HG03135 (cell line): ENCODE results near the gene ATP6V1F.
A peak's percentile ranks its signal among the peaks of the same experiment; 100 is the strongest.

ENCODE experiments used
- ATAC-seq: cut with Tn5 transposase; IDR thresholded peaks from one replicate; pipeline ENCODE4 v1.9.1; 2021; ENCODE audit warnings: mild to moderate bottlenecking, moderate library complexity; ENCODE audit not compliant: unreplicated experiment

ATP6V1F gene

DNA sequence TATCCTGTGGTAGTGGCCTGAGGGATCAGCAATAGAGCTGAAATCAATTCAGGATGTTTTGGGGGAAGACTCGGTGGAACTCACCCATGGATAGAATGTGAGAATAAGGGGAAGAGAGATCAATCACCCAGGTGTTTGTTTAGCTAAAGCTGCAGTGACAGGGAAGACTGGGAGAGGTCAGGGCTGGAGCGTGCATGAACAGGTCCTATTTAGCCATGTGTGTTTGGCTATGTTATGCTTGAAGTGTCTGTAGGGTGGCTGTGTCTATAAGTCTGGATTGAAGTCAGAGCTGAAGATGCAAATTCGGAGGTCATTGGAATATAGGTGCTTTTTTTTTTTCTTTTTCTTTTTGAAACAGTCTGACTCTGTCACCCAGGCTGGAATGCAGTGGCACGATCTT is 4.6 kb downstream of the ATP6V1F start:
- ATAC-seq = no peak

DNA sequence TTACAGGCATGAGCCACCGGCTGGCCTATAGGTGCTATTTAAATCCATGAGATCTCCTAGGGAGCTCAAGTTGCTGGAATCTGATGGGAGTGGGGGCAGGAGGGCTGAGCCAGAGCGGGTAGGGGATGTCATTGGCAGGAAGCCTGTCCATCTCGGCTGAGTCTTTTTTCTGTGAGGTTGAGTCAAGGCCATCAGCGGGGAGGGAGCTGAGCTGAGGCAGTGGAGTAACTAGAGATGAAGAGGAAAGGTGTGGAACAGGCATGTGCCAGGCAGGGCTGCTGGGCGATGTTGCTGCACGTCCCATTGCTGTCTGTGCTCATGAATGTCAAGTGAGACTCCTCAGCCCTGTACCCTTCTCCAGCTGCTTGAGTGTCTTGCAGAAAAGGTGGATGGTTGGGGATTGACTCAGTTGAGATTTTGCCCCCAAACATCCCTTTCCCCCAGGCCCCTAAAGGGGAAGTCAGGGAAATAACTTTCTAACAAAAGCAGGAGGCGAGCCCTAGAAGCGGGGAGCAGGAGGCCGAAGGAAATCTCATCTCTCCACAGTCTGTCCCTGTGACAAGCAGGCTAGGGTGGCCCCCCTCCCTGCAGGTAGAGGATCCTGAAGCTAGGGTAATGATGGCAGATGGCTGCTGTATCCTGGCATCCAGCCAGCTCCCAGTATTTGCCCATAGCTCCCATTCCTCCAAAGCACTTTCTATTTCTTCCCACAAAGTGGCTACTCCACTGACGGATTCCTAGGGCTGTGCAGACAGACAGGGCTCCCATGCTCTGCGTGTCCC is 5.4 kb downstream of the ATP6V1F start:
- ATAC-seq = no peak

DNA sequence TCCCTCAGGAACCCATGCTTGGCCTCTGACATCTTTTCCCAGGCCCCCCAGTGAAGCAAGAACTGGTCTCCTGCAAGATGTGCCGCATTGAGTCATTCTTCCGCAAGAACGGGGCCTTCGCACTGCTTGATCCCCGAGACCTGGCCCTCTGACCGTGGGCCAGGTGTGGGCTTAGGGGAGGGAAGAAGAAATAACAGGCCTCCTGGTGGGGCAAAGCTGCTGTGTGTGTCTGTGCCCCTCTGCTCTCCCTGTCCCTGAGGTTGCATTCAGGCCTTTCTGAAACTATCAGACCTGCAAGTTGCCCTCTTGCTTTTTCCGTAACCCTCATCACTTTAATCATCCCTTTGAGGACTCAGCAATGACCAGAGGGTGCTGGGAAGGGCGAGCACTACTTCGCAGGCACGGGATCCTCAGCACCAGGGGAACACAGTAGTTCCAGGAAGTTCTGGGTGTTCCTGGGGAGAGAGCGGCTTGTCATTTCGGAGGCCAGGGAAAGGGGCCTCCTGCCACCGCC is 6.0 kb downstream of the ATP6V1F start:
- no peak for ATAC-seq

DNA sequence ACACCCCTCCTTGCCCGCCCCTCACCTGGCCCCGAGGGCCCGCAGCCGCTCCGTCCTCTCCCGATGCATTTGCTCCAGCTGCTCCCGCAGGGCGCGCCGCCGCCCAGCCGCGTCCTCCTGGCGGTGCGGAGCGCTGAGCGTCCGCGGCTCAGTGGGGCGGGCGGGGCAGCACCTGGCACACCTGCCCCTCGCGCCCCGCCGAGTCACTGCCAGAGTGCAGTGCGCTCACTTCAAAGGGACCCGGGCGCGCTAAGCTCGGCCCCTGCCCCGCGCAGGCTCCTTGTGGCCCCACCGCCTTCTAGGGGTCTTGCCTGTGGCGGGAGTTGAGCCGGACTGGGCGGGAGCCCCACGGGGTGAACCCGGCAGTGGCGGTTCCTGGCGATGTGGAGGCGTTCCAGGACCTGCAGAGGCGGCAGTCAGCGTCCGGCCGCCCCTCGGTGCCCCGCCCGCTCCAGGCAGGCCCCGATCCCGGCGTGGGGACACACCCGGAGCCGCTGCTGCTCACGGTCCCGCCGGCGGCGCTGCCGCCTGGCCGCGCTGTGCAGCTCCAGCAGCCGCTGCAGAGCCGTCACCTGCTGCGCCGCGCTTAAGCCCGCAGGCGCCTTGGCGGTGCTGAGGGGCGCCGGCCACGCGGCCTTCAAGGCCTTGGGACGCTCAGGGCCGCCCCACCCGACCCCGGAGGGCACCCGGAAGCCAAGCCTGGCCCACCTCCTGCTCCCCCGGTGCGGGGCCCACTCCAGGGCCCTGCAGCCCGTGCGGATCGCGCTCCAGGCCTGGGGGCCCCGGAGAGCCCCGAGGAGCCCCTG is 6.7 kb downstream of the ATP6V1F start:
- peak; percentile 76 for ATAC-seq

DNA sequence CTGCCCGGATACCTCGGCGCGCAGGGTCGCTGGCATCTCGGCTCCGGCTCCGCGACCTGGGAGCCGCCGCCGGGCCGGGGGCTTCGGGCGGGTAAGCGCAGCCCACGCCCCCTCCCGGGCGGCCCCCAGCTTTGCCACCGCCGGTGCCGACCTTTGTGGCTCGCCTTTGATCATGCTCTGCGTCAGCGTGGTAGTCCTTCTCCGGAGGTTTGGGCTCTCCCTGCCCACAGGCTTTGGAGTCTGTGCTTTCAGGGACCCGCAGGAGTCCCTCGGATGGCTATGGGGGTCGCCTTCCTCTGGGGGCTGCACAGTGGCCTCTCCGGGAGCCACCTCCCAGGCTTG is 7.3 kb downstream of the ATP6V1F start:
- no peak for ATAC-seq

DNA sequence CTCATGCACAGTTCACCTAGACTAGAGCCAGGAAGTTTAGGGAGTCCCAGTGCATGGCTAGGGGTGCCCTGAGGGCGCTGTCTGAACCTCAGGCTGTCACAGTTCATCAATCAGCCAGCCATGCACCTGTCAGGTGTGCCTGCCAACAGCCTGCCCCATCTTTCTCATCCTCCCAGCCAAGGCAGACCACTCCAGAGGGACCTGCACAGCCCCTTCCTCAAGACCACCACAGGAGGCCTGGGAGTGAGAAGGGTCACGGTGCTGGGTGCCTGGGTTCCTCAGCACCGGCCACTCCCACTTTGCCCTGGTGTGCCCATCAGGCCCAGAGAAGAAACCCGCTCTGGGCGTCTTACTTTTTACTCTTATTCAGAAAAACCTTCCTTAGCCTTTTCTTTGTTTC is 8.4 kb downstream of the ATP6V1F start:
- no peak for ATAC-seq

DNA sequence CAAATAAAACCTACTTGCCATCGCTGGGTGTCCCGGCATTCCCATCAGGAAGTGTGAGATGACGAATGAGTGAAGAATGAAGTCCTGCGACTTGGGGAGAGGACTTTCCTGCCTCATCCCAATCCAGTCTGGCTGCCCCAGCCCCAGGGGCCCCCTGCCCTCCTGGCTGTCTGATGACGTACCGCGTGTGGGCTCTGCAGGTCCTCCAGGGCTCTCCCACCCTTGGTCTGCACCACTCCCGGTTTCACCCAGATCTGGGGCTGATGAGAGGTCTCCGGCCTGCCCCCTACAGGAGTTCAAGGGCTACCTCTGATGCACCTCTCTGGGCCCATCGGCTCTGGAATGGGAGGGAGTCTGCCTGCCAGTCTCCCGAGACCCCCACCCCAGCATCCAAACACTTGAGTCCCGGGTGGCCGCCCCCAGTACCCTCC is 9.8 kb downstream of the ATP6V1F start:
- no peak for ATAC-seq

DNA sequence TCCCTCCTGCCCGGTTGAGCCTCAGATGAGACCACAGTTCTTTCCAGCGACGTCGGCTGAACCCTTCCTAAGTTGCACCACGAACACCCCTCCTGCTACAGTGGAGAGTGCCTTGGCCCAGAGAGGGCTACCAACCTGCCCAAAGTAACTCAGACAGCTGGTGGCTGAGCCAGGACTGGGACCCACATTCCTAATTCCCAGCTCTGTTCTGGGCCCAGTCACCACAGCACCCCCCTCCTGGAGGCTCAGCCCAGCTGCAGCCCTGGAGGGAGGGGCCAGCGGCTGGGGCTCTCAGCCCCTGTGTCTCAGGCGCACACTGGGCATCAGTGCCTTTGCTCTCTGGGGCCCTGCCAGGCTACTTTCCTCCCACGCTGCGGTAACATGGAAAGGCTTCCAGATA is 10.6 kb downstream of the ATP6V1F start:
- no peak for ATAC-seq

DNA sequence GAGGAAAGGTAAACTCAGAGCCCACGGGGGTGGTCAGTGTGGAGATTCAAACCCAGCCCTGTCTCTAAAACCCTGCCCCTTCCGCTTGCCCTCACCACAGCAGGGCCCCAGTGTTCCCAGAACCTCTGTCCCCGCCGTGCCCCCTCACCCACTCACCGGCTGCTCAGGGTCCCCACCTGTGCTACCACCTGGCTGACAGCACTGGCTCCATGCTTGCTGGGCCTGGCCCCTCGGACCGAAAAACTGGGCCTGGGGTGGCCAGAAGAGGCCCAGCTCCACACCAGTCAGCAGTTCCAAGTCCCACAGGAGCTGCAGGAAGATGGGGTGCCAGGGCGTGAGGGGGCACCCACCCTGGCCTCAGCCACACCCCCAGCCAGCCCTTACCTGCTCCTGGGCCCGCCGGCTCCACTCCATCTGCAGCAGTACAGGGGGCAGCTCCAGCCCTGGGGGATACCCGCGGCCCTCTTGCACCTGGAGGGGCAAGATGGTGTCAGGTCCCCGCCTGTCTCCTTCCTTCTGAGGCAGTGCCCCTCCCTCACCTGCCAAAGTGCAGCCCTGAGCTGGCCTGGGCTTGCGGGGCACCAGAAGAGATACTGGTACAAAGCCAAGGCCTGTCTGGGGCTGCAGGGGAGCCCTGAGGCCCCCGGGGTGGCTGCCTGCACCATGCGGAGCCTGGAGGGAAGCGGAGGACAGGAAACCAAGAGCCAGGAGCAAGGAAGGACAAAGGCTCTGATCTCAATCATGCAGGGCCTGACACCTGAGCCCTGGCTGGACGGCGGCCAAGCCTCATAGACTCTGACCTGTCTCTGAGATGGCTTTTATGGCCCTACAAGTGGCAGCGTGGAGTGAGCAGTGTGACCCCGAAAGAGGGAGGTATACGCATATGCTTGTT is 11.7 kb downstream of the ATP6V1F start:
- ATAC-seq = no peak

DNA sequence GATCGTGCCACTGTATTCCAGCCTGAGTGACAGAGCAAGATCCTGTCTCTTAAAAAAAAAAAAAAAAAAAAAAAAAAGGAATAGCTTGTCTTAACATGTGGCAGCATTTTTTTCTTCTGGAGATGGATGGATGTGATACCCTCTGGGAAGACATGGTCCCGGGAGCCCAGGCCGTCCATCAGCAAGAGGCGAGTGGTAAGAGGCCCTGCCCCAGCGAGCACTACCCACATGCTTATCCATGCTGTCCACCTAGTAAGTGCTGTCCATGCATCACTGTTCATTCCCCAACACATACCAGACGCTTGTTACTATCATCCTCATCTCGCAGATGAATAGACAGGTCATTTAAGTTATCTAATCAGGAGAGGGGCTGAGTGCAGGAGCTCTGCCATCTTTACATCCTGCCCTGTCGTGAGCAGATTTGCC is 12.9 kb downstream of the ATP6V1F start:
- ATAC-seq = no peak

DNA sequence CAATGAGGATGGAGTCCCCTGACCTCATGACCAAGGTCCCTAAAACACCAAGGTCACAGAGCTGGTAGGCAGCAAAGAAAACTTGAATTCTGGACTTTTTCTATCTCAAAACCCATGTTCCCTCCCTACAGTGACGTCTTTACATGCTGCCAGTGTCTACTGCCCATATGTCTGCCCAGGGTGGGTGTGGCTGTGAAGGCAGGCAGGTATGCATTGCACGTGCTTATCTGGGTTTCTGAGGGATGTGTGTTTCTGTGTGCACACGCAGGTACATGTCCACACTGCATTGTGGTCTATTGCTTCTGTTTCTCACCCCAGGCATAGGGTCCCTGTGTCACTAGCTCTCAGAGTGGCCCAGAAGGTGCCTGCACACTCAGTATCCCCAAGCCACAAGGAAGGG is 13.5 kb downstream of the ATP6V1F start:
- no peak for ATAC-seq

DNA sequence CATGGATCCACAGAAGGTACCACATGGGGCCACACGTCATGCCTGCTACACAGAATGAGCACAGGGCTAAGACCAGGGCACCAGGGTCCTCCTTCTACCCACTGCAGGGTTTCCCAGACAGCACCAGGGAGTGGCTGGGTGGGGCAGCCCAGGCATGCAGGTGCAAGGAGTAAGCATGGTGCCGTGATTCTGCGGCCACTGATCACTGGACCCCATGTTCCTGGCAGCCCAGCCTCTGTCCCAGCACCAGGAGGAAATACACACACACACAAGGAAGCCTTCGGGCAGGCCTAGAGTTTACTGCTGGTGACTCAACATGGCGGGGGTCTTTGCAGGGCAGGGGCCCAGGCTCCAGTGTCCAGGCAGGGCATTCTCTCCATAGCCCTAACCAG is 13.9 kb downstream of the ATP6V1F start:
- no peak for ATAC-seq

DNA sequence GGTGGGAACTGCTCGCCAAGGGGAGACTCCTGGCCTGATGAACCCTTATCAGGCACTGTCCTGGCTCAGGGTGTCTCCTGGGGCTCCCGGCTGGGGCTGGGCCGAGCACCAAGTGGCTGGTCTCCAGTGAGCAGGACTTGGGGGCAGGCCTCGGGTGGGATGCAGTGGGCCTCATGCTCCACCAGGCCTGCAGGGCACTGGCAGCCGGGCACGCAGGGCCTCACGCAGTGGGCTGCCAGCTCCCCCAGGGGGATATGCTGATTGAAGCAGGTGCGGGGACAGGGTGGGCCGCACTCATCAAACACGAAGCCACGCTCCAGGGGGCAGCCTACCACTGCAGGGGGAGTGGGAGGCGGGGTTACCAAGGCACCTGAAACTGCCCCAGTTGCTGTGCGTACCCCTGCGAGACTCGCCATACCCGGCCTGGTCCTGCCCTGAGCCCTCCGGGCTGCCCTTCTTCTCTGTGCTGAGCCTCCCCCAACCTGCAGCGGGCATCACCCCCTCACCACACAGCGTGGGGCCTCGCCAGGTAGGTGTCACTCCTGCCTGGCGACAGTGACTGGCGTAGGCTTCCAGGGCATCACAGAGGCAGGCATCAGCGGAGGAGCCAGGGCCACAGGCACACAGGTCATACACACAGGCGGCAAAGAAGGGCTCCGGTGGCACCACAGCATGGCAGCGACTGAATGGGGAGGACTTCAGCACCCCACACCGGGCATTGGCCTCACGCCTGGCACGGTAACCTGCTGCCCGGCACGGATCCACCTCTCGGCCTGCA is 14.5 kb downstream of the ATP6V1F start:
- no peak for ATAC-seq

DNA sequence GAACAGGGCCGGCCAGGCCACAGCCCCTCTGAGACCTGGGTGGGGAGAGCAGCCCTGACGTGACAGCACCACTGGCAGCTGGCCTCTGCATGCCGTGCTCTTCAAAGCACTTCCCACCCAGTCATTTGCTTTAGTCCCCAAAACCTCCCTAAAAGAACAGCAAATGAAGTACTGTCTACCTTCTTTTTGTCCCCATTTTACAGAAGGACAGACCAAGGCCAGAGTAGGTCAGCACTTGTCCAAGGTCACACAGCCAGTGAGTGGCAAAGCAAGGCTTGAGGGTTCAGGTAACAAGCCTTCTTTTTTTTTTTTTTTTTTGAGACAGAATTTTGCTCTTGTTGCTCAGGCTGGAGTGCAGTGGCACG is 15.1 kb downstream of the ATP6V1F start:
- no peak for ATAC-seq

DNA sequence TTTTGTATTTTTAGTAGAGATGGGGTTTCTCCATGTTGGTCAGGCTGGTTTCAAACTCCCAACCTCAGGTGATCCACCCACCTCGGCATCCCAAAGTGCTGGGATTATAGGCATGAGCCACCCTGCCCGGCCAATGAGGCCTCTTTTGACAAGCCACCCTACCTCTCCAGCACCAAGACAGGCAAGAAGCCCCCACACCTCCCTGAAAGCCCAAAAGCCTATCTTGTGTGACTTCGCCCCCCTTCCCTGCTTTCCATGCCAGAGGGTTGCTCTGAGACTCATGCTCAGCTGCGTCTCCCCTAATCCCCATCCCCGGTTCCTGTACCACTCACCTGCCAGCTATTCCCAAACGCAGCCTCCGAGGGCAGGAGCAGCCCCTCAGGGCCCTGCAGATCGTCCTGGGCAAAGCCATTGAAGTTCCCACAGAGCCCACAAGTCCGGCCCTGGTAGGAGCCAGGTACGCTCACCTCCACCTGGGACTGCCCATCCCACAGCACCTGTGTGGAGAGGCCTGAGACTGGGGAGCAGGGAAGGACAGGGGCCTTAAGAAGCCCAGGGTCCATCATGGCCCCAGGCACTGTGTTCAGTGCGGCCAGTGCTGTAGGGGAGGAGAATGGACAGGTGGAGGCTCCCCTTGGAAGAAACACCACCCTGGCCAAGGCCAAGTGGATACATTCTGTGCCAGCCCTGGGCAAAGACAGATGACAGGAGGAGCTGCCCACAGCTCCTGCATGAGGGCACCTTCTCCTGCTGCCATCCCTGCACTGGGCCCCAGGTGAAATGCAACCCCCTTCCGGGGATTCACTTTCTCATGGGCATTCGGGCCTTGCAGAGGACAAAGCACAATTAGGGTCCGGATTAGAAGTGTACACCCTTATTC is 15.8 kb downstream of the ATP6V1F start:
- ATAC-seq = no peak

DNA sequence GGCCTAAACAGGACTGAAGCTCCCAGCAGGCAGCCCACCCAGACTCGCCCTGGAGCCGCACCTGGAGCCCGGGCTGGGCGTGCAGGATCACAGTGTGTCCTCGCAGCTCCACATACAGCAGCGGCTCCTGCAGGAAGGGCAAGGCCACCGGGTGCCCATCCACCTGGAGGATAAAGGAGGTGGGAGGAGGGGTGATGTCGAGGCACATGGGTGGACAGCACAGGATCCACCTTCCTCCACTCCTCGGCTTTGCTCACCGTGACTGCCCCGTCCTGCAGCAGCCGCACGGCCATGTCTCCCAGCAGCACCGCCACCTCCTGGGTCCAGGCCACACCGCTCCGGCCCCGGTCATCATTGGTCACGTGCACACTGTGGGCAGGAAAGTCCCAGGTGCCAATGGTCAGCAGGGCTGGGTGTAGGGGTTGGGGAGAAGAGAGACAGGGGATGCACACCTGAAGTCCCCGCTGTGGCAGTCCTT is 16.8 kb downstream of the ATP6V1F start:
- ATAC-seq = no peak

DNA sequence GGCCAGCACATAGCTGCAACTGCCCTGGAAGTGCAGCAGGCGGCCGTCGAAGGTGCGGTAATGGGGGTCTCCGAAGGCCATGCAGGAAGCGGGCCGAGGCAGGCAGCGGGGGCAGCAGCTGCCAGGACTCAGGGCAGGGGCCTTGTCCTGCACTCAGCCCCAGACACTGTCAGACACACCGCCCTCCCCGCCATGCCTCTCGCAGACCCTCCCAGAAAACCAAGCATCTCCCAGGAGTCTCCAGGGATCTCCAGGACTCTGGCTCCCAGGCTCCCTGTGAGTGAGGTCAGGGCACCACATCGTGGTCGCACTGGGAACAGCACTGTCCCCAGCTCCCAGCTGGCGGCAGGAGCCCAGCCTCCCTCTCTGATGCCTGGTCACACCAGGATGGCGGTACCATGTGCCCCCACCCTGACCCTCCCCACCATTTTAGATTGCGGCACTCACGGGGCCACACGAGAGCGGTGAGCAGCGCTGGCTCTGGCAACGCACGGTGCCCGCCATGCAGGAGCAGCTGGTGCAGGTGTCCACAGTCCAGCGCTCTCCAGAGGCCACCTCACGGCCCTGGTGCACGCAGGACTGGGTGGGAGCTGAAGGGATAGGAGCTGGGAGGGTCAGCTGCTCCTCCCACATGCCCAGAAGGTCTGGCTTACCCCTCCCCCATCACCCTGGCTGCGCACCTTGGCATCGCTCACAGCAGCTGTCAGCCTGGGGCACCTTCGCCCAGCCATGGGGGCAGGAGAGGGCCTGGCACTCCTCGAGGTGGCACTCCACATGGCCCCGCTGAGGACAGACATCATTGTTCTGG is 17.5 kb downstream of the ATP6V1F start:
- ATAC-seq = no peak

DNA sequence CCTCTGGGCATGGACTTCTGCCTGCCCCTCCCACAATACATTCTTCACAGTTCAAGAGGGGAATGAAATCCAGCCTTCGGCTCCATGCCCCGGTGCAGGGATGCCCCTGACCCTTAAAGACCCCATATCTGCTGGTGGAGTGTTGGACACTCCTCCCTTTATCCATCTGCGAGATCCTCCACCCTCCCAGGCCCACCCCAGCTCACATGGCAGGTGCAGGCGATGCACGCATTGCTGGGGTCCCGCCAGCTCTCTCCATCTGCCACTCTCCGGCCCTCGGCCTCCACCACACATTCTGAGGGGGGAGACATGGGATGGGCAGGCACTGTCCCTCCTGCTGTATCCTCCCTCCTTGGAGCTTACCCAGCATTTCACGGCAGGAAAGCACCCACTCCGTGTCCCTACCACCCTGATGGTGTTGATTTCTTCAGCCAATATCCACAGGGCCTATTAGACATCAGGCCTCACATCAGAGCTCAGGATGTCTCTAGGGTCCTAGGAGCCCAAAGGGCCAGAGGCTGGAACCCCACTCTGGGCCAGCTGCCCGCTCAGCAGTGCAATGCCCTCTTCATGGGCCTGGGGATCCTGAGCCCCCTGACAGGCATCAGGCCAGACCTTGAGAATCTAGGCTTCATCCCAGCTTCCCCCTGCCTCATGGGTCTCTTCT is 18.3 kb downstream of the ATP6V1F start:
- ATAC-seq = no peak
